ENCODE data around the gene MMP23B. TPM values are rescaled to one million over a fixed set of nuclear protein-coding genes. Genes with fewer than 3 reads are reported as not detected.
"Not testable (repeated sequence)": the region's sequence is repeated elsewhere in the genome, so short reads cannot be mapped to it uniquely, and the experiment has no call there.

Gene MMP23B
- total and polyA plus RNA-seq, 4 donors: 15.5 to 120 (median 57.8) TPM

- H3K9me3 ChIP-seq (ENCODE audit: control insufficient read depth, low read length); H3K36me3 ChIP-seq (ENCODE audit: control insufficient read depth in 1 of 2, insufficient read depth in 2 of 2, low read length in 1 of 2); ATAC-seq (ENCODE audit: low FRiP score); H3K4me3 ChIP-seq (ENCODE audit: low read length in 2 of 2); H3K4me1 ChIP-seq (ENCODE audit: control insufficient read depth in 1 of 2, insufficient read depth in 2 of 2, low read length in 2 of 2); H3K27ac ChIP-seq (ENCODE audit: low read depth in 1 of 2, low read length in 2 of 2); H3K27me3 ChIP-seq (ENCODE audit: control insufficient read depth in 1 of 2, insufficient read depth in 2 of 2, low read length in 1 of 2); intact Hi-C loops (cut with DNase I): not testable (repeated sequence)
- WGBS, 2 donors: 83 to 89% methylated on average over 11 of the region's 11 CpGs
- peak; percentile 29 to 61 for DNase-seq
Measured at GRCh38 chr1:1648265-1648664, 16.3 kb downstream of the MMP23B start.

- H3K27me3 ChIP-seq (ENCODE audit: control insufficient read depth in 1 of 2, insufficient read depth in 2 of 2, low read length in 1 of 2); H3K36me3 ChIP-seq (ENCODE audit: control insufficient read depth in 1 of 2, insufficient read depth in 2 of 2, low read length in 1 of 2); intact Hi-C loops (cut with DNase I); H3K9me3 ChIP-seq (ENCODE audit: control insufficient read depth, low read length); H3K4me1 ChIP-seq (ENCODE audit: control insufficient read depth in 1 of 2, insufficient read depth in 2 of 2, low read length in 2 of 2): not testable (repeated sequence)
- DNase-seq: peak; percentile 96 to 98
- WGBS, 2 donors: 0% methylated on average over 63 to 73 of the region's 96 CpGs
- peak within 1 kb of the TSS; percentile 65 to 88 for H3K4me3 ChIP-seq (ENCODE audit: low read length in 2 of 2)
- peak; percentile 95 for ATAC-seq (ENCODE audit: low FRiP score)
- peak within 1 kb of the TSS; percentile 19 to 90 for H3K27ac ChIP-seq (ENCODE audit: low read depth in 1 of 2, low read length in 2 of 2)
Measured at GRCh38 chr1:1658583-1659549, 26.9 kb downstream of the MMP23B start, which contains the start of gene CDK11B. TSS of gene CDK11B (minus strand) at chr1:1659004. CDS start at chr1:1657485, 1,519 bp downstream.

- H3K27ac ChIP-seq (ENCODE audit: low read depth in 1 of 2, low read length in 2 of 2); H3K27me3 ChIP-seq (ENCODE audit: control insufficient read depth in 1 of 2, insufficient read depth in 2 of 2, low read length in 1 of 2); H3K4me3 ChIP-seq (ENCODE audit: low read length in 2 of 2); H3K36me3 ChIP-seq (ENCODE audit: control insufficient read depth in 1 of 2, insufficient read depth in 2 of 2, low read length in 1 of 2); H3K9me3 ChIP-seq (ENCODE audit: control insufficient read depth, low read length); H3K4me1 ChIP-seq (ENCODE audit: control insufficient read depth in 1 of 2, insufficient read depth in 2 of 2, low read length in 2 of 2); ATAC-seq (ENCODE audit: low FRiP score): not testable (repeated sequence)
- intact Hi-C loops (cut with DNase I): loop anchor here in 1 of 2 donors (10.0 kb wide), 1 partner anchor 62 kb away; the partner anchor contains the start of gene CDK11A
- 84 to 92% methylated on average over 8 to 9 of the region's 9 CpGs for WGBS, 2 donors
- DNase-seq: peak in 1 of 2 donors; percentile 2
Measured at GRCh38 chr1:1662392-1662791, 30.4 kb downstream of the MMP23B start.

GRCh38 chr1:1662830-1663560, 31.0 kb downstream of the MMP23B start:
- H3K36me3 ChIP-seq (ENCODE audit: control insufficient read depth in 1 of 2, insufficient read depth in 2 of 2, low read length in 1 of 2); H3K27me3 ChIP-seq (ENCODE audit: control insufficient read depth in 1 of 2, insufficient read depth in 2 of 2, low read length in 1 of 2); ATAC-seq (ENCODE audit: low FRiP score); H3K27ac ChIP-seq (ENCODE audit: low read depth in 1 of 2, low read length in 2 of 2); H3K9me3 ChIP-seq (ENCODE audit: control insufficient read depth, low read length); H3K4me3 ChIP-seq (ENCODE audit: low read length in 2 of 2); H3K4me1 ChIP-seq (ENCODE audit: control insufficient read depth in 1 of 2, insufficient read depth in 2 of 2, low read length in 2 of 2): not testable (repeated sequence)
- peak; percentile 34 to 68 for DNase-seq
- WGBS, 2 donors: 78 to 80% methylated on average over 15 of the region's 15 CpGs
- intact Hi-C loops (cut with DNase I): loop anchor here in 1 of 2 donors (10.0 kb wide), 1 partner anchor 62 kb away; the partner anchor contains the start of gene CDK11A

- H3K9me3 ChIP-seq (ENCODE audit: control insufficient read depth, low read length); ATAC-seq (ENCODE audit: low FRiP score); H3K36me3 ChIP-seq (ENCODE audit: control insufficient read depth in 1 of 2, insufficient read depth in 2 of 2, low read length in 1 of 2); H3K27me3 ChIP-seq (ENCODE audit: control insufficient read depth in 1 of 2, insufficient read depth in 2 of 2, low read length in 1 of 2); H3K27ac ChIP-seq (ENCODE audit: low read depth in 1 of 2, low read length in 2 of 2); H3K4me1 ChIP-seq (ENCODE audit: control insufficient read depth in 1 of 2, insufficient read depth in 2 of 2, low read length in 2 of 2); H3K4me3 ChIP-seq (ENCODE audit: low read length in 2 of 2): not testable (repeated sequence)
- WGBS, 2 donors: 78 to 100% methylated on average over 1 to 7 of the region's 11 CpGs
- intact Hi-C loops (cut with DNase I): loop anchor here in 1 of 2 donors (10.0 kb wide), 1 partner anchor 60 kb away; the partner anchor contains the start of gene CDK11A
- peak in 1 of 2 donors; percentile 8 for DNase-seq
Measured at GRCh38 chr1:1664318-1664717, 32.3 kb downstream of the MMP23B start.

- Histone ChIP-seq H3K9me3 (ENCODE audit: control insufficient read depth, low read length) (no peaks in the 10 kb centered on the region), H3K4me3 (ENCODE audit: low read length in 2 of 2) (no peak overlapping the region), H3K27me3 (ENCODE audit: control insufficient read depth in 1 of 2, insufficient read depth in 2 of 2, low read length in 1 of 2) (no peaks in the 10 kb centered on the region), H3K36me3 (ENCODE audit: control insufficient read depth in 1 of 2, insufficient read depth in 2 of 2, low read length in 1 of 2) (peaks cover 0 to 3% of the 10 kb centered on the region in 2 donors), H3K4me1 (ENCODE audit: control insufficient read depth in 1 of 2, insufficient read depth in 2 of 2, low read length in 2 of 2) (no peaks in the 10 kb centered on the region), H3K27ac (ENCODE audit: low read depth in 1 of 2, low read length in 2 of 2) (no peak overlapping the region)
- peak; percentile 23 for ATAC-seq (ENCODE audit: low FRiP score)
- intact Hi-C loops (cut with DNase I): loop anchor here in 1 of 2 donors (10.0 kb wide), 1 partner anchor 60 kb away; the partner anchor contains the start of gene CDK11A
- peak; percentile 40 to 61 for DNase-seq
- 86 to 87% methylated on average over 27 of the region's 27 CpGs for whole genome bisulfite sequencing, 2 donors
Measured at GRCh38 chr1:1664941-1665814, 33.2 kb downstream of the MMP23B start.

GRCh38 chr1:1665815-1666251, 33.9 kb downstream of the MMP23B start:
- H3K27ac ChIP-seq (ENCODE audit: low read depth in 1 of 2, low read length in 2 of 2): no peak overlapping the region
- WGBS, 2 donors: 79 to 82% methylated on average over 25 of the region's 25 CpGs
- intact Hi-C loops (cut with DNase I): loop anchor here in 1 of 2 donors (10.0 kb wide), 1 partner anchor 59 kb away; the partner anchor contains the start of gene CDK11A
- no peaks in the 10 kb centered on the region for H3K27me3 ChIP-seq (ENCODE audit: control insufficient read depth in 1 of 2, insufficient read depth in 2 of 2, low read length in 1 of 2)
- ATAC-seq (ENCODE audit: low FRiP score) (no peak), DNase-seq (peak; percentile 34 to 79)
- no peaks in the 10 kb centered on the region for H3K4me1 ChIP-seq (ENCODE audit: control insufficient read depth in 1 of 2, insufficient read depth in 2 of 2, low read length in 2 of 2)
- no peak overlapping the region for H3K4me3 ChIP-seq (ENCODE audit: low read length in 2 of 2)
- no peaks in the 10 kb centered on the region for H3K9me3 ChIP-seq (ENCODE audit: control insufficient read depth, low read length)
- peaks cover 0 to 3% of the 10 kb centered on the region in 2 donors for H3K36me3 ChIP-seq (ENCODE audit: control insufficient read depth in 1 of 2, insufficient read depth in 2 of 2, low read length in 1 of 2)
